22Rv1 (cell line): ENCODE measurements around the gene MAP4K2.

ENCODE experiments used
- CTCF ChIP-seq: fragments of 450-650 bp; IDR thresholded peaks from 2 replicates; pipeline ENCODE4 v1.5.1; 2017; ENCODE audit warnings: mild to moderate bottlenecking
- ZFX ChIP-seq: fragments of 450-650 bp; IDR thresholded peaks from 2 replicates; pipeline ENCODE4 v1.6.1; 2017; ENCODE audit warnings: antibody characterized with exemption, borderline replicate concordance

- TF ChIP-seq CTCF = no peak
- no peak for TF ChIP-seq ZFX
Measured at GRCh38 chr11:64772303-64773018, 30.6 kb downstream of the MAP4K2 start.
